HepG2 (cell line): ENCODE results near the gene CCDC122.

Source experiments
- HOXA3 ChIP-seq: sonication (generic); formaldehyde crosslinking; IDR thresholded peaks from 2 replicates; pipeline ENCODE4 v1.5.0; 2020; ENCODE audit warnings: missing genetic modification reagents
- MAFG ChIP-seq: sonication (generic); formaldehyde crosslinking; IDR thresholded peaks from 2 replicates; pipeline ENCODE4 v1.5.1; 2020; ENCODE audit warnings: mild to moderate bottlenecking, missing genetic modification reagents
- NR2F1 ChIP-seq, 2 experiments: fragments of 450-650 bp in 1 of 2; formaldehyde crosslinking in 1 of 2; IDR thresholded peaks; 2 replicates each; pipeline versions ENCODE4 v1.5.0 to v1.6.1; 2016 to 2020; ENCODE audit warnings: mild to moderate bottlenecking in 1 of 2, missing compliant biosample characterization in 1 of 2, missing genetic modification reagents in 1 of 2, moderate library complexity in 1 of 2
- POLR2AphosphoS5 ChIP-seq: IDR thresholded peaks from 2 replicates; pipeline ENCODE4 v1.6.1; 2012; ENCODE audit warnings: low read depth, low read length
- SMYD3 ChIP-seq: sonication (generic); formaldehyde crosslinking; IDR thresholded peaks from 2 replicates; pipeline ENCODE4 v1.8.1; 2023; ENCODE audit warnings: mild to moderate bottlenecking, missing genetic modification reagents
- ZBTB8A ChIP-seq: sonication (generic); formaldehyde crosslinking; IDR thresholded peaks from 2 replicates; pipeline ENCODE4 v1.4.0; 2020; ENCODE audit warnings: mild to moderate bottlenecking, low read depth, missing genetic modification reagents, borderline replicate concordance
- TF ChIP-seq, protein P1 (sequence below): IDR thresholded peaks from 2 replicates; pipeline ENCODE4 v1.6.1; 2016
- TF ChIP-seq, protein P2 (sequence below): sonication (generic); formaldehyde crosslinking; IDR thresholded peaks from 2 replicates; pipeline ENCODE4 v1.5.0; 2020; ENCODE audit warnings: mild to moderate bottlenecking, missing genetic modification reagents, moderate library complexity

DNA sequence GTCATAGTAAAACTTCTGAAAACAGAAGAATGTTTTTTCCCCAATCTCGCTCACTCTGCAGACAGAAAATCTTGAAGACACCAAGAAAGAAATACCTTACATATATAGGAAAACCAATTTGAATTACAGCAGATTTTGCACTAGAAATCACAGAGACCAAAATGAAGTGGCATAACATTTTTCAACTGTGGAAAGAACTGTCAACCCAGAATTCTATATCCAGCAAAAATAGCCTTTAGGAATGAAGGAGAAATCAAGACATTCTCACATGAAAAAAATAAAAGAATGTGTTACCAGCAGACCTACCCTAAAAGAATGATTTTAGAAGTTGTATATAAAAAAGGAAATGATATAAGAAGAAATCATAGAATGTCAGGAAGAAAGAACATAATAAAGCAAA, 28.7 kb downstream of the CCDC122 start:
- TF ChIP-seq MAFG (CRISPR knock-in tag), result no peak
- TF ChIP-seq, protein P1, sequence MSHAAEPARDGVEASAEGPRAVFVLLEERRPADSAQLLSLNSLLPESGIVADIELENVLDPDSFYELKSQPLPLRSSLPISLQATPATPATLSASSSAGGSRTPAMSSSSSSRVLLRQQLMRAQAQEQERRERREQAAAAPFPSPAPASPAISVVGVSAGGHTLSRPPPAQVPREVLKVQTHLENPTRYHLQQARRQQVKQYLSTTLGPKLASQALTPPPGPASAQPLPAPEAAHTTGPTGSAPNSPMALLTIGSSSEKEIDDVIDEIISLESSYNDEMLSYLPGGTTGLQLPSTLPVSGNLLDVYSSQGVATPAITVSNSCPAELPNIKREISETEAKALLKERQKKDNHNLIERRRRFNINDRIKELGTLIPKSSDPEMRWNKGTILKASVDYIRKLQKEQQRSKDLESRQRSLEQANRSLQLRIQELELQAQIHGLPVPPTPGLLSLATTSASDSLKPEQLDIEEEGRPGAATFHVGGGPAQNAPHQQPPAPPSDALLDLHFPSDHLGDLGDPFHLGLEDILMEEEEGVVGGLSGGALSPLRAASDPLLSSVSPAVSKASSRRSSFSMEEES, result no peak
- TF ChIP-seq SMYD3 (CRISPR knock-in tag), result no peak
- TF ChIP-seq POLR2AphosphoS5, result no peak
- TF ChIP-seq, protein P2, sequence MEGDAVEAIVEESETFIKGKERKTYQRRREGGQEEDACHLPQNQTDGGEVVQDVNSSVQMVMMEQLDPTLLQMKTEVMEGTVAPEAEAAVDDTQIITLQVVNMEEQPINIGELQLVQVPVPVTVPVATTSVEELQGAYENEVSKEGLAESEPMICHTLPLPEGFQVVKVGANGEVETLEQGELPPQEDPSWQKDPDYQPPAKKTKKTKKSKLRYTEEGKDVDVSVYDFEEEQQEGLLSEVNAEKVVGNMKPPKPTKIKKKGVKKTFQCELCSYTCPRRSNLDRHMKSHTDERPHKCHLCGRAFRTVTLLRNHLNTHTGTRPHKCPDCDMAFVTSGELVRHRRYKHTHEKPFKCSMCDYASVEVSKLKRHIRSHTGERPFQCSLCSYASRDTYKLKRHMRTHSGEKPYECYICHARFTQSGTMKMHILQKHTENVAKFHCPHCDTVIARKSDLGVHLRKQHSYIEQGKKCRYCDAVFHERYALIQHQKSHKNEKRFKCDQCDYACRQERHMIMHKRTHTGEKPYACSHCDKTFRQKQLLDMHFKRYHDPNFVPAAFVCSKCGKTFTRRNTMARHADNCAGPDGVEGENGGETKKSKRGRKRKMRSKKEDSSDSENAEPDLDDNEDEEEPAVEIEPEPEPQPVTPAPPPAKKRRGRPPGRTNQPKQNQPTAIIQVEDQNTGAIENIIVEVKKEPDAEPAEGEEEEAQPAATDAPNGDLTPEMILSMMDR (CRISPR knock-in tag), result no peak
- TF ChIP-seq HOXA3 (CRISPR knock-in tag), result no peak
- no peak for TF ChIP-seq NR2F1 (CRISPR knock-in tag; IDR thresholded peaks at IDR 0.05)
- no peak for TF ChIP-seq ZBTB8A
